ENCODE measurements around the gene CACNB2.
"Not testable (repeated sequence)": the region's sequence is repeated elsewhere in the genome, so short reads cannot be mapped to it uniquely, and the experiment has no call there.

The CACNB2 gene

GRCh38 chr10:18196806-18197550 is 56.8 kb downstream of the CACNB2 start:
- in situ Hi-C loops (cut with MboI; ENCODE audit: low sequenced_read_pairs): no loop called here

GRCh38 chr10:18197706-18198105 is 57.5 kb downstream of the CACNB2 start:
- in situ Hi-C loops (cut with MboI; ENCODE audit: low sequenced_read_pairs): no loop called here

DNA sequence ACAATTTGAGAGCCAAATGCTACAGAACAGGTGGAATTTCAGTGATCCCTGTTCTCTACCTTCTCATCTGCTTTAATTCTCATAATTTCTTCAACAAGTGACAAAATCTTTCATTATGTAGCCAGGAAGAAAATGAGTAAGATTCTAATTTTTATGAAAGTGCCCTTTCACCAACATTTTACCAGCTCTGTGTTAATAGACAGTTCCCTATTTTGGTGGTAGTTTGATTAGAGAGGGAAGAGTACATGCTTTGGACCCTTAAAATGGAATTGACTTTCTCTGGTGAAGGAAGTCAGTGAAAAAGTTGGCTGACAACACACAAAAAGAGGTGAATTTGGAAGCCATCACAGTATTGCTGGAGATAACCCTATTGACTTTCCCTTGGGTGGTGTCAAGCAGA is 61.7 kb downstream of the CACNB2 start:
- in situ Hi-C loops (cut with MboI; ENCODE audit: low sequenced_read_pairs): no loop called here

DNA sequence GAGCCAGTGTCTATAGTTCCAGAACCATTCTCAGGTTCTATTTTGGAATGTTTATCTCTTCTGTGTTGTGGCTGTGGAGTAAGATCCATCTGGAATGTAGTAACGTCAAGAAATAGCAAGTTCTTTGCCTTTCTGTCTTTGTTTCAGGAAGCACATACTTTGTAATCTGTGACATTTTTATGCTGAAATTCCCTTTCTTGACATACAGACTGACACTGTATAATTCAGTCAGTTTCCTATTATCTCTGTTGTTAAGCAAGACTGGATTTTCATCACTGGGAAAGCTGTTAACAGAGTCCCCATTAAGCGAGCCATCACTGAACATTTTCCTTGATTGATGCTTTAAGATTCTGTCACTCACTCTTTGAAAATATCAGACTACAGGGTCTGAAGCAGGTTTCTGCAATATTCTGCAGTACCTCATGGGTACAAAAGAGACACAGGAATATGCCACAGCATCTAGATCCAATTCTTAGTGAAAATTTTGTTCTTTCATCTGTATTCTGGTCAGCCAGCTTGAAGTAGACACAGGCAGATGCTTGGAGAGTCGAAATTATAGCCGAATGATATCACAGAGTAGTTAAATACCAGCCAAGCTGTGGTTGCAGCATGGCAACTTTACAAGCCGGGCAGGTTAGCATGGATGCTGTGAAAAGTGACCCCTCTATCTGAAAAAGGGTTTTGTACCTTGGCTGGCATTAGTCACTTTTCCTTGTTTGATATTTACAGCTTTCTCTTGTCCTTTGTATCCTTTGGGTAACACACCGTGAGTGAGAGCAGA is 62.6 kb downstream of the CACNB2 start:
- in situ Hi-C loops (cut with MboI; ENCODE audit: low sequenced_read_pairs): no loop called here

- in situ Hi-C loops (cut with MboI; ENCODE audit: low sequenced_read_pairs): no loop called here
These were observed 63.2 kb downstream of the CACNB2 start for GRCh38 chr10:18203471-18203870.

- in situ Hi-C loops (cut with MboI; ENCODE audit: low sequenced_read_pairs): no loop called here
These were observed 64.0 kb downstream of the CACNB2 start for GRCh38 chr10:18204039-18204835.

GRCh38 chr10:18205098-18205834 is 65.0 kb downstream of the CACNB2 start:
- in situ Hi-C loops (cut with MboI; ENCODE audit: low sequenced_read_pairs): no loop called here

DNA sequence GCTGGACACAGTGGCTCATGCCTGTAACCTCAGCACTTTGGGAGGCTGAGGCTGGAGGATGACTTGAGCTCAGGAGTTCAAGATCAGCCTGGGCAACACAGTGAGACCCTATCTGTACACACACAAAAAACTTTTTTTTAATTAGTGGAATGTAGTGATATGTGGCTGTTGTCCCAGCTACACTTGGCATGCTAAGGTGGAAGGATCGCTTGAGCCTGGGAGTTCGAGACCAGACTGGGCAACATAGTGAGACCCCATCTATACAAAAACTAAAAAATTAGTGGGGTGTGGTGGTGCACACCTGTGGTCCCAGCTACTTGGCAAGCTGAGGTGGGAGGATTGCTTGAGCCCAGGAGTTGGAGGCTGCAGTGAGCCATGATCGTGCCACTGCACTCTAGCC is 68.0 kb downstream of the CACNB2 start:
- in situ Hi-C loops (cut with MboI; ENCODE audit: low sequenced_read_pairs): not testable (repeated sequence)

DNA sequence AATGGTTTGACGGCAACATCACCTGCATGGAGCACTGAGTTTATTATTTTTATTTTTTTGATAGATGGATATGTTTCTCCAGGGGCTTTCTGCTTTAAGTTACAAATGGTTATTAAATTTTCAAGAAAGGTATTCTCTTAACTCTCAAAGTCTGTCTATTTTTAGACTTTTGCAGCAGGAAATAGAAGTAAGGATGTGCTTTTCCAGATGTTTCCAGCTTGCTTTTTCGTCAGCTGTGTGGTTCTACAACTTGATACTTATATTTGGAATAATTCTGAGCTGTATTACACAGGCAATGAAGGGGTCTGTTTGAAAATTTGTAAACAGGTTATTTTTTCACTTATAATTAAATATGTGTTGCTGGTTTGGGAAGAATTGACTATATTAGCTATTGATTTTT is 69.0 kb downstream of the CACNB2 start:
- in situ Hi-C loops (cut with MboI; ENCODE audit: low sequenced_read_pairs): no loop called here

DNA sequence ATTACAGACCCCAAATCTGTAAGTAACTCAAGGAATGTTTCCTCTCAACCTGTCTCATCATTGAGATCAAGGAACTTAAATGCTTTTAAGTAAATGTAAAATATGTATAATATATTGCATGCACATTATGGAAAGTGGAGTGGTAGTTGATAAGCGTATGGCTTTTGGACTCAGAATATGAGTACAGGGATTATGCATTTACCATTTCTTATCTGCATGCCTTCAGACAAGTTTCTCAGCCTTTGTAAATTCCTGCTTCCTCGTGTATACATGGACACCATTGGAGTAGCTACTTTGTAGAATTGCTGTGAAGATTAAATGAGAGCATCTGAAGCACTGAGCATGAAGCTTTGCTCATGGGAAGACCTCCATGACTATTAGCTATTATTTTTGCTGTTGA is 70.5 kb downstream of the CACNB2 start:
- in situ Hi-C loops (cut with MboI; ENCODE audit: low sequenced_read_pairs): no loop called here

DNA sequence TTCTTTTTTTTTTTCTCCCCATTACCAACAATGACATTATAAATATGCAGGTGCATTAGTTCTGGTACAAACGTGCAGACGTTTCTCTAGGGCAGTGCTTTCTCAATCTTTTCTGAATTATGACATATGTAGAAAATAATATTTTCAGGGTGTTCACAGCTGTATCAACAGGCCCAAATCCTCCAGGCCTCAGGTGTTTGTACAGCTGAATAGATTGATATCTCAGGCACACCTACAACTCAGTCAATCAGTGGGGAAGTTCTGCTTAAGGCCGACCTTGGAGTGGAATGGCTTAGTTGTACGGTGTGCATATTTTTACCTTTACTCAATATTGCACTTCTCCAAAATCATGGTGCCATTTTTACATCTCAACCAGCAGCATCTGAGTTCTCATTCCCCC is 71.6 kb downstream of the CACNB2 start:
- in situ Hi-C loops (cut with MboI; ENCODE audit: low sequenced_read_pairs): no loop called here

GRCh38 chr10:18213271-18213670 is 73.0 kb downstream of the CACNB2 start:
- in situ Hi-C loops (cut with MboI; ENCODE audit: low sequenced_read_pairs): no loop called here

DNA sequence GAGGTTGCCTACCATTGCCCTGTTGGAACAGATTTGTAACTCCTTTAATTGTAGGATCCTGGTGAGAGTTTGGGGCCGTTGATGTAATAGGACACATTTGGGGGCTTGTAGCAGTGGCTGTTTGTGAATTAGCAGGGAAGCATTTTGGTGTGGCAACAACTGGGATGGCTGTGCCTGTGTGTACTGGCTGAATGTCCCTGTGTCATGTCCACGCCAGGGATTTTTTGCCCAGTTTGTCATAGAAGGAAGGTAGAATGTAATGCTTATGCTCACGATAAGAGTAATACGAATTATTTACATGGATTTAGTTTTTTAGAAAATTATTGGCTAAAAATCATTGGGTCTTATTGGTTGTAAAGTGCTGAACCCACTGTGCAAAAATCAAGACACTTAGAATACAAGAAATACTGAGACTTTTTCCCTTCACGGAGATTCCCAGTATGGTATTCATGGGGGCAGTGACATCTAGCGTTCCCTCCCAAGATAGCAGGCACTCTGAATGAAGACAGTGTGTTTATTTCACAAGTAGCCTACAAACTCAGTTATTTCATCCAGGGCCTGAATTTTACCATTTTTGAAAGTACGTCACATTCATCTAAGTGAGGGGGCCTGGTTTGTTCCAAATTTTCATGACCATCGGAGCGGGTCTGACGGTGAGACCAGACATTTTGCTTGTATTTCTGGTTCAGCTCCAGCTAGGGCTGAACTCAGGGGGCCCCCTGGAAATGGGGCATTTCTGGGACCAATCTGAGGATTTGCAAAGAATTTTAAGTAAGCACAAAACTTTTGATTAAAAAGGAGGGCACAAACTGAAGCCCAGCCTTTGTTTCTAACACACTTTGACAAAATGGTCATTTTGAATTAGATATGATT is 74.7 kb downstream of the CACNB2 start:
- in situ Hi-C loops (cut with MboI; ENCODE audit: low sequenced_read_pairs): no loop called here

DNA sequence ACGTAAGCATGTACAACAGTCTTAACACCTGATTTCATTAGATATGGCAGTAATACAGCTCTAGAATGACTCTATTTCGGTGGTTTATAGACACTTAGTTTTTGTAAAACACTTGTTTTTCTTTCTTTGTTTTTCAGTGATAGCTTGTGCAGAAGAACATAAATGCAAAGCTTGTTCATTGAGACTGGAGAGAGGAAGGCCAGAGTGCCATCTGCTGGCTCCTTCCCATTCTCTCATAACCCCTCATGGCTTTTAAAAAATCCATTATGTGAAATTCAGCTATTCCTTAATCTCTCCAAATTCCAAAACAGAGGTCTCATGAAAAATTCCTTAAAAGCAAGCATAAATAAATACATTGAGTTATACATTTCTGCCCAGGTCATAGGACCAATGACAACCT is 76.3 kb downstream of the CACNB2 start:
- in situ Hi-C loops (cut with MboI; ENCODE audit: low sequenced_read_pairs): no loop called here

- in situ Hi-C loops (cut with MboI; ENCODE audit: low sequenced_read_pairs): no loop called here
These were observed 77.4 kb downstream of the CACNB2 start for GRCh38 chr10:18217577-18217976.

DNA sequence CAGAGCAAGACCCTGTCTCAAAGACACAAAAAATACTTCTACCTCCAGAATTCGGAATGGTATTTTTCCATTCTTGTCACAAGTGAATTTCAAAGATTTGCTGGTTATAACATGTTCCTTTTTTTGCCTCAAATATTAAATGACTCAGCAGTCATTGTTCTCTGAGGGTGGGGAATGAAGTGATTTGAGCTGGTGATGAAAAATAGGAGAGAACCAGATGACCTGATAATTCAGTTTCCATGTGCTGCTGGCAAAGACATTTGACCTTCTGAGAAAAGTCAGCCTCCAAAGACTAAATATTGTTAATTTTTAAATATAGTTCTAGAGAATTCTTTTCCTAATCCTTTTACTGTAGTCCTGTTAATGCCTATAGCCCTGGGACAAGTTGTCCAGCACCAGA is 78.9 kb downstream of the CACNB2 start:
- in situ Hi-C loops (cut with MboI; ENCODE audit: low sequenced_read_pairs): no loop called here

DNA sequence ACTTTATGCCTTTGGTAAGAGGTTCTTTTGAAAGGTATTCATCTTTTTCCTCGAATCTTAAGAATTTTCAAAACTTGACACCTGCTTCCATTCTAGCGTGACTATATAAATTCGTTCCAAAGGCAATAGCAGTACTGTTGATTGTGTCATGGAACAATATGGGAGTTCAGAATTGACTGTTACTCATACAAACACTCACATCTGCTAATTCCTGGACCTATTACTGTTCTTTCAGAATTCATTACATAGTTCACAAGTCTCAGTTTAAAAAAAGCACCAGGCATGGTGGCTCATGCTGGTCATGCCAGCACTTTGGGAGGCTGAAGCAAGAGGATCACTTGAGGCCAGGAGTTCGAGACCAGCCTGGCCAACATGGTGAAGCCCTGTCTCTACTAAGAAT is 80.9 kb downstream of the CACNB2 start:
- in situ Hi-C loops (cut with MboI; ENCODE audit: low sequenced_read_pairs): no loop called here

DNA sequence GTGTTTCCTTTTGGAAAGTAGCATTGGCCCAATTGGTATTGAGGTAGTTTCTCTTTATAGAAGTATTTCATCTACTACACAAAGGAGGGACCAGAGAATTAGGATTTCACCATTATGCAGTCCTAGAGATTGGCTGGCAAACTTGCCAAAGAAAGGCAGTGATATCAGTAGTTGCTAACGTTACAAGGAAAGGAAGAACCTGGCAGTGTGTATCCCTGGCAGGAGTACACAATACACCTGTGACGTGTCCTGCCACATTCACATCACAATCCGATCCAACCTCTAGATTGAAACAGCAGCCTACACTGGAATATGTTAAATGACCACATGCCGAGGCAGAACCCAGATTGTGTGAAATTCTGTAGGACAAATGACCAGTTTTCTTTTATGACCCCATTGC is 81.7 kb downstream of the CACNB2 start:
- in situ Hi-C loops (cut with MboI; ENCODE audit: low sequenced_read_pairs): no loop called here

- in situ Hi-C loops (cut with MboI; ENCODE audit: low sequenced_read_pairs): no loop called here
These were observed 82.6 kb downstream of the CACNB2 start for GRCh38 chr10:18222866-18223265.

DNA sequence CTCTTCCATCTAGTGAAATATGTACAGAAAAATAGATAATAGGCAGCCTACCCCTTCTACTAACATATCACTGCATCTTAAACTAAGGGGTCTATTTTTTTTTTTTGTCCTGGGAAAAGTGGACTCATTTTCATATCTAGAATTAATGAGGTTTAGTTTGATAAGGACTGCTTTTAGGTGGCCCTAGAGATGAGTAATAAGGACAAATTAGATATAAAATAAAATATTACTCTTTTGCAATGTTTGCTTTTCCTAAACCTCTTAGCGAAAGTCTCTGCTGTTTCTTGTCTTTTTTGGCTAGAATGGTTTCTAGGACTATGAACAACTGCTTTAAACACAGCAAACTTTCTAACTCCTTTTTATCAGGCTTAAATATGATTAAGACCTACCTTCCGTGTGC is 83.7 kb downstream of the CACNB2 start:
- in situ Hi-C loops (cut with MboI; ENCODE audit: low sequenced_read_pairs): no loop called here
